Neural progenitor cell (in vitro differentiated cells): ENCODE data around the gene HIVEP2. TPM values are rescaled to one million over a fixed set of nuclear protein-coding genes. Genes with fewer than 3 reads are reported as not detected.

Experiments used
- DNase-seq: peaks from one replicate; pipeline ENCODE4 v3.0.0-alpha.2; 2016; ENCODE audit warnings: low spot score
- H2AFZ ChIP-seq: fragments of 200-600 bp; sonication (generic); replicated peaks from 2 replicates; pipeline ENCODE4 v1.6.1; 2016; ENCODE audit warnings: antibody characterized with exemption
- H3F3A ChIP-seq: fragments of 200-600 bp; sonication (generic); 2 replicates; pipeline ENCODE4 v1.6.1; 2016; ENCODE audit warnings: antibody characterized with exemption, low read depth
- H3K27ac ChIP-seq: fragments of 200-600 bp; sonication (generic); 2 replicates; pipeline ENCODE4 v1.5.1; 2016; ENCODE audit warnings: mild to moderate bottlenecking
- H3K27me3 ChIP-seq: fragments of 200-600 bp; sonication (generic); 2 replicates; pipeline ENCODE4 v1.6.1; 2016; ENCODE audit warnings: mild to moderate bottlenecking, moderate library complexity
- H3K36me3 ChIP-seq: fragments of 200-600 bp; sonication (generic); 2 replicates; pipeline ENCODE4 v1.5.1; 2016
- H3K4me1 ChIP-seq: fragments of 200-600 bp; sonication (generic); 2 replicates; pipeline ENCODE4 v1.6.1; 2016; ENCODE audit warnings: mixed run types
- H3K4me2 ChIP-seq: fragments of 200-600 bp; sonication (generic); 2 replicates; pipeline ENCODE4 v1.6.1; 2016
- H3K4me3 ChIP-seq: fragments of 200-600 bp; sonication (generic); 2 replicates; pipeline ENCODE4 v1.5.1; 2016
- H3K79me2 ChIP-seq: fragments of 200-600 bp; sonication (generic); 2 replicates; pipeline ENCODE4 v1.6.1; 2016; ENCODE audit warnings: low read depth
- H3K9ac ChIP-seq: fragments of 200-600 bp; sonication (generic); 2 replicates; pipeline ENCODE4 v1.6.1; 2016
- H3K9me3 ChIP-seq: fragments of 200-600 bp; sonication (generic); 2 replicates; pipeline ENCODE4 v1.5.1; 2016; ENCODE audit warnings: low read depth
- H4K20me1 ChIP-seq: fragments of 200-600 bp; sonication (generic); 2 replicates; pipeline ENCODE4 v1.6.1; 2016; ENCODE audit warnings: low read depth
- H3K27ac Mint-ChIP-seq: 3 replicates; pipeline ENCODE4 v1.8.0; 2021; ENCODE audit warnings: mixed read lengths
- H3K27me3 Mint-ChIP-seq: 2 replicates; pipeline ENCODE4 v1.8.0; 2022; ENCODE audit warnings: low read depth, mild to moderate bottlenecking, inconsistent platforms, moderate library complexity, mixed read lengths; ENCODE audit not compliant: insufficient read depth
- H3K36me3 Mint-ChIP-seq: 3 replicates; pipeline ENCODE4 v1.8.0; 2021; ENCODE audit warnings: mixed read lengths
- H3K4me1 Mint-ChIP-seq: 3 replicates; pipeline ENCODE4 v1.8.0; 2021; ENCODE audit warnings: mixed read lengths
- H3K4me3 Mint-ChIP-seq: 3 replicates; pipeline ENCODE4 v1.8.0; 2021; ENCODE audit warnings: mild to moderate bottlenecking, moderate library complexity, mixed read lengths
- H3K9me3 Mint-ChIP-seq: 3 replicates; pipeline ENCODE4 v1.8.0; 2020; ENCODE audit warnings: mixed read lengths
- EZH2 ChIP-seq: fragments of 200-600 bp; sonication (generic); IDR thresholded peaks from 2 replicates; pipeline ENCODE4 v1.6.1; 2017; ENCODE audit warnings: antibody characterized with exemption, mild to moderate bottlenecking, moderate library complexity
- EZH2phosphoT487 ChIP-seq: fragments of 200-600 bp; sonication (generic); IDR thresholded peaks from 2 replicates; pipeline ENCODE4 v1.6.1; 2017; ENCODE audit warnings: antibody characterized with exemption
- total RNA-seq: library from RNA; depleted of rRNA; stranded (reverse); fragments of >200 nt; gene quantifications from 2 replicates; pipeline ENCODE4 v1.2.3, GENCODE V29; 2015; ENCODE audit warnings: low replicate concordance
- TF ChIP-seq, protein P1 (sequence below): fragments of 200-600 bp; sonication (generic); IDR thresholded peaks from 2 replicates; pipeline ENCODE4 v1.5.1; 2017; ENCODE audit warnings: antibody characterized with exemption, mild to moderate bottlenecking

HIVEP2 gene
- total RNA-seq, 1 donor from 2014 or later: 2.1 TPM

DNA sequence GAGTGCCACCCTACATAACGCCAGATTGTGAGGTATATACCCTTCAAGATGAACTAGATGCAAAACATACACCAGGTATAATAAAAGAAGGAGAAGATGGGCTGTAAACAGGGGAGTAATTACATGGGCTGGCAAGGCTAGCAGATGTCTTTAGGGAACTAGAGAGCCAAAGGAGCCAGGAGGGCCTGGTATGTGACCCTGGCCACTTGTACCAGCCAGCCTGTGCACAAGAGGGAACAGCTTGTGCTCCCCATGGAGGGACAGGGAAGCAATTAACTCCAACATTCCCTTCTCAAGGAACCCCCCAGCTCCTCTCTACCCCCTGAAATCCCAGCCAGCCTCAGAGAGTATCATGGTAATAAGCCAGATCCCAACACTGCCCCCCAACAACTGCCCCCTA is 139.9 kb downstream of the HIVEP2 start:
- Histone ChIP-seq H3K27me3 (no peaks in the 10 kb centered on the region), H3K9me3 (no peaks in the 10 kb centered on the region), H3K9ac (no peak overlapping the region), H3K4me3 (no peak overlapping the region), H3K4me1 (no peaks in the 10 kb centered on the region), H3K36me3 (no peaks in the 10 kb centered on the region), H3K79me2 (no peaks in the 10 kb centered on the region), H3K4me2 (no peak overlapping the region), H3K27ac (no peak overlapping the region), H4K20me1 (no peaks in the 10 kb centered on the region), H3F3A (no peaks in the 10 kb centered on the region), H2AFZ (no peak overlapping the region)
- H3K27ac Mint-ChIP-seq: no peak overlapping the region
- no peak overlapping the region for H3K4me3 Mint-ChIP-seq
- H3K27me3 Mint-ChIP-seq: peaks cover 3% of the 10 kb centered on the region
- DNase-seq: no peak
- H3K4me1 Mint-ChIP-seq: peaks cover 3% of the 10 kb centered on the region
- peaks cover 2% of the 10 kb centered on the region for H3K9me3 Mint-ChIP-seq
- TF ChIP-seq EZH2 (no peak), EZH2phosphoT487 (no peak)
- TF ChIP-seq, protein P1, sequence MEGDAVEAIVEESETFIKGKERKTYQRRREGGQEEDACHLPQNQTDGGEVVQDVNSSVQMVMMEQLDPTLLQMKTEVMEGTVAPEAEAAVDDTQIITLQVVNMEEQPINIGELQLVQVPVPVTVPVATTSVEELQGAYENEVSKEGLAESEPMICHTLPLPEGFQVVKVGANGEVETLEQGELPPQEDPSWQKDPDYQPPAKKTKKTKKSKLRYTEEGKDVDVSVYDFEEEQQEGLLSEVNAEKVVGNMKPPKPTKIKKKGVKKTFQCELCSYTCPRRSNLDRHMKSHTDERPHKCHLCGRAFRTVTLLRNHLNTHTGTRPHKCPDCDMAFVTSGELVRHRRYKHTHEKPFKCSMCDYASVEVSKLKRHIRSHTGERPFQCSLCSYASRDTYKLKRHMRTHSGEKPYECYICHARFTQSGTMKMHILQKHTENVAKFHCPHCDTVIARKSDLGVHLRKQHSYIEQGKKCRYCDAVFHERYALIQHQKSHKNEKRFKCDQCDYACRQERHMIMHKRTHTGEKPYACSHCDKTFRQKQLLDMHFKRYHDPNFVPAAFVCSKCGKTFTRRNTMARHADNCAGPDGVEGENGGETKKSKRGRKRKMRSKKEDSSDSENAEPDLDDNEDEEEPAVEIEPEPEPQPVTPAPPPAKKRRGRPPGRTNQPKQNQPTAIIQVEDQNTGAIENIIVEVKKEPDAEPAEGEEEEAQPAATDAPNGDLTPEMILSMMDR: no peak
- H3K36me3 Mint-ChIP-seq: peaks cover 5% of the 10 kb centered on the region

GRCh38 chr6:142804490-142804889 is 140.5 kb downstream of the HIVEP2 start:
- H3K27ac Mint-ChIP-seq: no peak overlapping the region
- no peak overlapping the region for H3K4me3 Mint-ChIP-seq
- H3K4me1 ChIP-seq: no peaks in the 10 kb centered on the region

GRCh38 chr6:142803495-142804058 is 141.4 kb downstream of the HIVEP2 start:
- Mint-ChIP-seq H3K4me3 (no peak overlapping the region), H3K36me3 (peaks cover 3% of the 10 kb centered on the region), H3K27me3 (peaks cover 3% of the 10 kb centered on the region), H3K4me1 (peaks cover 3% of the 10 kb centered on the region), H3K27ac (no peak overlapping the region), H3K9me3 (peaks cover 2% of the 10 kb centered on the region)
- Histone ChIP-seq H3K4me3 (no peak overlapping the region), H3K36me3 (no peaks in the 10 kb centered on the region), H3K4me1 (no peaks in the 10 kb centered on the region), H3K9me3 (no peaks in the 10 kb centered on the region), H3K4me2 (no peak overlapping the region), H3K27me3 (no peaks in the 10 kb centered on the region), H3F3A (no peaks in the 10 kb centered on the region), H3K27ac (no peak overlapping the region), H3K79me2 (no peaks in the 10 kb centered on the region), H3K9ac (no peak overlapping the region), H2AFZ (no peak overlapping the region), H4K20me1 (no peaks in the 10 kb centered on the region)
- TF ChIP-seq EZH2: no peak
- TF ChIP-seq, protein P1: no peak
- TF ChIP-seq EZH2phosphoT487: no peak
- DNase-seq: no peak

More at GRCh38 chr6:142804490-142804889, 140.5 kb downstream of the HIVEP2 start:
- no peak overlapping the region for H3K4me2 ChIP-seq
- H3K4me3 ChIP-seq: no peak overlapping the region
- H4K20me1 ChIP-seq: no peaks in the 10 kb centered on the region
- no peaks in the 10 kb centered on the region for H3K79me2 ChIP-seq
- H3K9me3 Mint-ChIP-seq: peaks cover 2% of the 10 kb centered on the region
- no peak overlapping the region for H2AFZ ChIP-seq
- H3K27me3 ChIP-seq: no peaks in the 10 kb centered on the region
- H3K9ac ChIP-seq: no peak overlapping the region
- H3K36me3 ChIP-seq: no peaks in the 10 kb centered on the region
- no peaks in the 10 kb centered on the region for H3F3A ChIP-seq
- H3K27ac ChIP-seq: no peak overlapping the region
- peaks cover 3% of the 10 kb centered on the region for H3K4me1 Mint-ChIP-seq
- peaks cover 3% of the 10 kb centered on the region for H3K27me3 Mint-ChIP-seq
- no peaks in the 10 kb centered on the region for H3K9me3 ChIP-seq
- peaks cover 5% of the 10 kb centered on the region for H3K36me3 Mint-ChIP-seq
- DNase-seq: no peak
- TF ChIP-seq EZH2 (no peak), EZH2phosphoT487 (no peak)
- TF ChIP-seq, protein P1: no peak
